Vagina (tissue), 2 donors: ENCODE measurements around the gene AHCYL2.

Experiments used
- POLR2A ChIP-seq, 2 donors: fragments of 450-650 bp; IDR thresholded peaks; one replicate each; pipeline ENCODE4 v1.6.1; 2017; ENCODE audit warnings: antibody characterized with exemption in 2 of 2, mild to moderate bottlenecking in 2 of 2, moderate library complexity in 2 of 2
- POLR2AphosphoS5 ChIP-seq, 2 donors: sonication (generic); formaldehyde crosslinking; IDR thresholded peaks; one replicate each; pipeline ENCODE4 v1.9.0; 2017; ENCODE audit warnings: antibody characterized with exemption in 2 of 2, mild to moderate bottlenecking in 2 of 2, low read depth in 1 of 2; ENCODE audit not compliant: insufficient read depth in 1 of 2
- TF ChIP-seq, protein P1 (sequence below), 3 experiments: fragments of 450-650 bp in 2 of 3; fragments of 200-600 bp in 1 of 3; sonication (generic) in 1 of 3; IDR thresholded peaks; one replicate each; pipeline ENCODE4 v1.5.1; 2017 to 2019; ENCODE audit warnings: antibody characterized with exemption in 3 of 3, mild to moderate bottlenecking in 2 of 3, moderate library complexity in 2 of 3

DNA sequence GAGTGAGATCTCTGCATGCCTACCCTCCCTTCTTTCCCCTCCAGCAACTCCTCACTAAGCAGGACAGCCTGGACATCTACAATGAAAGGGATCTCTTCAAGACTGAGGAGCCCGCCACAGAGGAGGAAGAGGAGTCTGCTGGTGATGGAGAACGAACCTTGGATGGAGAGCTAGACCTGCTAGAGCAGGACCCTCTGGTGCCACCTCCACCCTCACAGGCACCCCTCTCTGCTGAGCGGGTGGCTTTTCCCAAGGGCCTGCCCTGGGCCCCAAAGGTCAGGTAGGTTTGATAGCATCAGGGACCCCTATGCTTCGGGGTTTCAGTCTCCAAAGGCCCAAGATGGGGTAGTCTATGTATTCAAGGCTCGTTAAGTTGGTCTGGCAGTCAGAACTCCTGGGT is 233.3 kb downstream of the AHCYL2 start:
- TF ChIP-seq, protein P1, sequence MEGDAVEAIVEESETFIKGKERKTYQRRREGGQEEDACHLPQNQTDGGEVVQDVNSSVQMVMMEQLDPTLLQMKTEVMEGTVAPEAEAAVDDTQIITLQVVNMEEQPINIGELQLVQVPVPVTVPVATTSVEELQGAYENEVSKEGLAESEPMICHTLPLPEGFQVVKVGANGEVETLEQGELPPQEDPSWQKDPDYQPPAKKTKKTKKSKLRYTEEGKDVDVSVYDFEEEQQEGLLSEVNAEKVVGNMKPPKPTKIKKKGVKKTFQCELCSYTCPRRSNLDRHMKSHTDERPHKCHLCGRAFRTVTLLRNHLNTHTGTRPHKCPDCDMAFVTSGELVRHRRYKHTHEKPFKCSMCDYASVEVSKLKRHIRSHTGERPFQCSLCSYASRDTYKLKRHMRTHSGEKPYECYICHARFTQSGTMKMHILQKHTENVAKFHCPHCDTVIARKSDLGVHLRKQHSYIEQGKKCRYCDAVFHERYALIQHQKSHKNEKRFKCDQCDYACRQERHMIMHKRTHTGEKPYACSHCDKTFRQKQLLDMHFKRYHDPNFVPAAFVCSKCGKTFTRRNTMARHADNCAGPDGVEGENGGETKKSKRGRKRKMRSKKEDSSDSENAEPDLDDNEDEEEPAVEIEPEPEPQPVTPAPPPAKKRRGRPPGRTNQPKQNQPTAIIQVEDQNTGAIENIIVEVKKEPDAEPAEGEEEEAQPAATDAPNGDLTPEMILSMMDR (IDR thresholded peaks at IDR 0.05), result no peak
- TF ChIP-seq POLR2AphosphoS5 (IDR thresholded peaks at IDR 0.05; ENCODE audit: insufficient read depth in 1 of 2, low read depth in 1 of 2), result no peak
- no peak for TF ChIP-seq POLR2A (IDR thresholded peaks at IDR 0.05)
